Measurements from ENCODE around the gene VPS39. TPM values are rescaled to one million over a fixed set of nuclear protein-coding genes. Genes with fewer than 3 reads are reported as not detected.

Gene VPS39
- polyA plus RNA-seq, 1 experiment = 79.5 TPM

DNA sequence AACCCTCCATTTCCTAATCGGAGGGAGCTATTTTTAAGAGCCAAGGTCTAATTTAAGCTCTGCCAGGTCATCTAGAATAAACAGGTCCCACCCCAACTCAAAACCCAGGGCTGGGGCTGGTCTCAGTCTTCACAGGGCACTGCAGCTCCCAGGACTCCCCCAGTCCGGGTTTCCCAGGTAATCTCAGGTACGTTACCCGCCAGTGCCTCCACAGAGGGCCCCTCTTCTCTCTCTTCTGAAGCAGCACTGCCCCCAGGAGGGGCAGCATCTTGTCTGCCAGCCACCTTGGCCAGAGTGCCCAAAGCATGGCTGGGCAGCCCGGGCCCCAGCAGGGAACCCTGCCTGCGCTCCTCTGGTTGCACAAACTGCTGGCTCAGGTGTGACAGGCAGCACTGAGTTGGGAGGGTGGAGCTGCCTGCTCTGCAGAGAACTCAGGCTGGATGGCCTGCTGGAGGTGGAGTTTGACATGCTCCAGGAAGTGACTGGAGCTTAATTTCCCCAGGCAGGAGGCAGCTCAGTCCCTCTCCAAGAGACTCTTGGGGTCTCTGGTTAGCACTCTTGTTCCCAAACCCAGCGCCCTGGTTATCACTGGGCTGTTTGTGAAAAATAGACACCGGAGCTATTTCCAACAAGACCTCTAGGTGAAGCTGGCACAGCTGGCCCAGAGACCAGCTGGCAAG is 51.7 kb downstream of the VPS39 start, which contains the start of gene PLA2G4F:
PLA2G4F (minus strand) TSS at position 394 of the 680 bp plus-strand sequence; CDS start at position 307, 87 bp downstream.
- Histone ChIP-seq H3K4me3 (ENCODE audit: low read depth, low read length) (no peak within 1 kb of the TSS), H3K36me3 (ENCODE audit: control insufficient read depth, insufficient read depth, low read length) (peaks cover 13% of the 10 kb centered on the region), H3K27me3 (ENCODE audit: control insufficient read depth, insufficient read depth, low read length) (no peaks in the 10 kb centered on the region)
- ChIA-PET CTCF (interaction anchor here (1.0 to 1.7 kb wide), 3 partner anchors 8 to 19 kb away, joined by 3 to 4 read pairs (median 3); no protein-coding TSS in a partner anchor), POLR2A (no interaction called here)
- TF ChIP-seq, protein P1, sequence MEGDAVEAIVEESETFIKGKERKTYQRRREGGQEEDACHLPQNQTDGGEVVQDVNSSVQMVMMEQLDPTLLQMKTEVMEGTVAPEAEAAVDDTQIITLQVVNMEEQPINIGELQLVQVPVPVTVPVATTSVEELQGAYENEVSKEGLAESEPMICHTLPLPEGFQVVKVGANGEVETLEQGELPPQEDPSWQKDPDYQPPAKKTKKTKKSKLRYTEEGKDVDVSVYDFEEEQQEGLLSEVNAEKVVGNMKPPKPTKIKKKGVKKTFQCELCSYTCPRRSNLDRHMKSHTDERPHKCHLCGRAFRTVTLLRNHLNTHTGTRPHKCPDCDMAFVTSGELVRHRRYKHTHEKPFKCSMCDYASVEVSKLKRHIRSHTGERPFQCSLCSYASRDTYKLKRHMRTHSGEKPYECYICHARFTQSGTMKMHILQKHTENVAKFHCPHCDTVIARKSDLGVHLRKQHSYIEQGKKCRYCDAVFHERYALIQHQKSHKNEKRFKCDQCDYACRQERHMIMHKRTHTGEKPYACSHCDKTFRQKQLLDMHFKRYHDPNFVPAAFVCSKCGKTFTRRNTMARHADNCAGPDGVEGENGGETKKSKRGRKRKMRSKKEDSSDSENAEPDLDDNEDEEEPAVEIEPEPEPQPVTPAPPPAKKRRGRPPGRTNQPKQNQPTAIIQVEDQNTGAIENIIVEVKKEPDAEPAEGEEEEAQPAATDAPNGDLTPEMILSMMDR (IDR thresholded peaks at IDR 0.05; ENCODE audit: insufficient read depth, low read depth, low read length) = no peak
- DNase-seq (ENCODE audit: low read depth) = no peak

DNA sequence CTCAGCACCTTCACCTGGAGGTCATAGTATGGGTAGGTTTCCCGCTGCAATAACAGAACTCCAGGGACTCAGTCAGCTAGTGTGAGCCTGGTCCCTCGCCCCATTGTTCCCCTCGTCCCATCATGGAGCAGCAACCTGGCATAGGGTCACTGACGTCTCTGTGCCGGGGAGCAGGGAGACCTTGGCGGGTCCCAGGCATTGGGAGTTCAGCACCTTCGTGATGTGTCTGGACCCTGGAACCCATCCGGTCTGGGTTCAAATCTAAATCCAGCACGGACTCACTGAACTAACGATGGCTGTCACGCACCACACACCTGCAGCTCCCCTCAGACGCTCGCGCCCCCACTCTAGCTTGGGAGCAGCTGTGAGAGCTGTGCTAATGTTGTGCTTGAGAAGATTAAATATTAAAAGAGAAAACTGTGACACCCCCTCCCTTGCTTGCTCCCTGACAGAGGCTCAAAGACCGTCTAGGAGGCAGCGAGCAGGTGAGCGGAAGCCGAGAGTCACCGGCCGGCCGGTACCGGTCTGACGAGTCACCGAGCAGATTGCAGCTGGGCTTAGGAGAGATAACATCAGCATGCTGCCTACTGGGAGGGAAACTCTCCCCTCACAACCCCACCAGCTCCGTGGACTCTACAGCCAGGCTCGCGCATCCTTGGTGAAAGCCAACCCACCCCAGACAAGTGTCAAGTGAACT is 52.4 kb downstream of the VPS39 start:
- CTCF ChIA-PET = interaction anchor here (1.0 to 1.7 kb wide), 3 partner anchors 8 to 18 kb away, joined by 3 to 4 read pairs (median 3); no protein-coding TSS in a partner anchor
- DNase-seq (ENCODE audit: low read depth) = no peak

GRCh38 chr15:42154956-42155355 is 53.1 kb downstream of the VPS39 start:
- TF ChIP-seq, protein P1 (IDR thresholded peaks at IDR 0.05; ENCODE audit: insufficient read depth, low read depth, low read length) = no peak
- ChIA-PET CTCF (interaction anchor here (1.6 kb wide), 1 partner anchor 166 kb away, joined by 3 read pairs; no protein-coding TSS in a partner anchor), POLR2A (no interaction called here)
- DNase-seq (ENCODE audit: low read depth) = no peak
- Histone ChIP-seq H3K27me3 (ENCODE audit: control insufficient read depth, insufficient read depth, low read length) (no peaks in the 10 kb centered on the region; the same call in 1 of the 2 replicates), H3K36me3 (ENCODE audit: control insufficient read depth, insufficient read depth, low read length) (peaks cover 9% of the 10 kb centered on the region), H3K4me3 (ENCODE audit: low read depth, low read length) (no peak overlapping the region)

More for the DNA sequence above, 52.4 kb downstream of the VPS39 start:
- POLR2A ChIA-PET = no interaction called here
- no peaks in the 10 kb centered on the region for H3K27me3 ChIP-seq (ENCODE audit: control insufficient read depth, insufficient read depth, low read length)
- TF ChIP-seq, protein P1 (IDR thresholded peaks at IDR 0.05; ENCODE audit: insufficient read depth, low read depth, low read length) = no peak
- H3K36me3 ChIP-seq (ENCODE audit: control insufficient read depth, insufficient read depth, low read length) = peaks cover 13% of the 10 kb centered on the region
- no peak overlapping the region for H3K4me3 ChIP-seq (ENCODE audit: low read depth, low read length)

DNA sequence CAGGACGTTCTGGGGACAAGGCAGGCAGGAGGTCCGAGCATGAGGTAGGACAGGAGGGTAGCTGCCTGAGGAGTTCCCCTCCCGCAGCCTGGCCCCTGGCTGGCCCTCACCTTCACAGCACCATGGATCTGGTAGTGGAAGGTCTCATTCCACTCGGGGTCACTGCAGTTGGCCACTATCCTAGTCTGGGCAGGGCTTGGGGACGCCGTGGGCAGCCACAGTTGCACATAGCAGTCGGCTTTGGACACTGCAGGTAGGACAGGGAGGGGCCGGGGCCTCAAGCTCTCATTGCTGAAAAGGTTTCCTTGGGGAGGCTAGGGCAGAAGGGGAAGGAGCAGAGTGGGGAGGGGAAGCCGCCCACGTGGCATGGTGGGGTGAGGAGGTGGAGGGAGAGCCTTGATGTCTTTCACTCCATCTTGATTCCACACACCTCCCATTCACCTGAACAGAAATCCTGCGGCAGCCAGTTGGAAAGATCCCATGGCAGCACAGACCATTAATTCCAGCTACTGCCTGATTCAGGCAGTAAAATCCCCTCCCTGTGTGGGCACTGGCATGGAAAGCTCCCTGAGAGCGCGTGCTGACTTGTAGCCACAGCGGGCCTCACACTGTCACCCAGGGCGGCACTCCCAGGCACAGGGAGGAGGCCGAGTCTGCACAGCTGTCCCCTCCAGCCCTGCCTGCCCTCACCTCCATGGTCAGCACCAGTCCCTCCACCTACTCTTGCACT is 53.7 kb downstream of the VPS39 start:
- TF ChIP-seq, protein P1 (IDR thresholded peaks at IDR 0.05; ENCODE audit: insufficient read depth, low read depth, low read length) = no peak
- POLR2A ChIA-PET = no interaction called here
- H3K4me3 ChIP-seq (ENCODE audit: low read depth, low read length) = no peak overlapping the region
- no peak for DNase-seq (ENCODE audit: low read depth)
- H3K27me3 ChIP-seq (ENCODE audit: control insufficient read depth, insufficient read depth, low read length) = no peaks in the 10 kb centered on the region; the same call in 1 of the 2 replicates
- H3K36me3 ChIP-seq (ENCODE audit: control insufficient read depth, insufficient read depth, low read length) = peaks cover 4% of the 10 kb centered on the region
- CTCF ChIA-PET = interaction anchor here (0.8 to 2.2 kb wide), 3 partner anchors 8 to 165 kb away, joined by 3 to 12 read pairs (median 4); no protein-coding TSS in a partner anchor

All from BJ (cell line).